Panc1 (cell line): ENCODE data around the gene ZNF346. TPM values are rescaled to one million over a fixed set of nuclear protein-coding genes. Genes with fewer than 3 reads are reported as not detected.

Source experiments
- ATAC-seq: fragments of 200-7000 bp; cut with Tn5 transposase; 2 replicates; pipeline ENCODE4 v1.9.1; 2020; ENCODE audit warnings: mild to moderate bottlenecking, moderate library complexity
- BruUV-seq: library from RNA; stranded (reverse); fragments of 400-500 nt; replicated peaks from 2 replicates; lab custom pipeline; 2021; lab: Mats Ljungman, UMichigan
- CTCF ChIA-PET: fragments of 300-600 bp; sonication (Branson Sonifier 250); formaldehyde crosslinking; loops from one replicate; lab custom pipeline; 2022; ENCODE audit warnings: antibody characterized with exemption; lab: Charles Lee
- POLR2A ChIA-PET: fragments of 300-600 bp; sonication (Branson Sonifier 250); formaldehyde crosslinking; loops from one replicate; lab custom pipeline; 2022; ENCODE audit warnings: antibody characterized with exemption; lab: Charles Lee
- DNase-seq: peaks from one replicate; pipeline ENCODE4 v3.0.0-alpha.2; 2010; ENCODE audit warnings: low read depth, low spot score
- H3K27ac ChIP-seq: 2 replicates; pipeline ENCODE4 v1.5.1; 2011; ENCODE audit warnings: mild to moderate bottlenecking, low read length, inconsistent platforms
- H3K27me3 ChIP-seq: fragments of 200-500 bp; sonication (Bioruptor generic); 2 replicates; pipeline ENCODE4 v1.6.0; 2014; ENCODE audit warnings: low read length, inconsistent platforms; ENCODE audit not compliant: control insufficient read depth, insufficient read depth
- H3K36me3 ChIP-seq: fragments of 200-500 bp; sonication (Bioruptor generic); 2 replicates; pipeline ENCODE4 v1.5.1; 2014; ENCODE audit warnings: inconsistent platforms, mild to moderate bottlenecking, low read length, moderate library complexity; ENCODE audit not compliant: control insufficient read depth, insufficient read depth
- H3K4me1 ChIP-seq: 2 replicates; pipeline ENCODE4 v1.5.1; 2011; ENCODE audit warnings: inconsistent platforms, mild to moderate bottlenecking, low read length, moderate library complexity; ENCODE audit not compliant: control insufficient read depth, insufficient read depth
- H3K4me3 ChIP-seq, 2 experiments: 2 replicates each; pipeline ENCODE4 v1.5.1; 2011 to 2012; ENCODE audit warnings: low read depth in 2 of 2, low read length in 2 of 2, mild to moderate bottlenecking in 2 of 2, inconsistent platforms in 1 of 2, moderate library complexity in 1 of 2
- H3K9me3 ChIP-seq: fragments of 200-500 bp; sonication (Bioruptor generic); 2 replicates; pipeline ENCODE4 v1.5.1; 2014; ENCODE audit warnings: low read depth, mild to moderate bottlenecking, inconsistent platforms, low read length, moderate library complexity; ENCODE audit not compliant: control insufficient read depth, insufficient read depth
- CTCF ChIP-seq: fragments of 450-650 bp; IDR thresholded peaks from 2 replicates; pipeline ENCODE4 v1.5.1; 2017; ENCODE audit warnings: mild to moderate bottlenecking
- POLR2AphosphoS5 ChIP-seq: IDR thresholded peaks from 2 replicates; pipeline ENCODE4 v1.6.1; 2012; ENCODE audit warnings: mild to moderate bottlenecking, low read depth, low read length, moderate library complexity
- REST ChIP-seq, 2 experiments: IDR thresholded peaks; 2 replicates each; pipeline ENCODE4 v1.6.1; 2011 to 2012; ENCODE audit warnings: low read depth in 2 of 2, control low read depth in 1 of 2, low read length in 1 of 2, mild to moderate bottlenecking in 1 of 2, moderate library complexity in 1 of 2; ENCODE audit not compliant: insufficient read depth in 1 of 2
- SIN3A ChIP-seq: IDR thresholded peaks from 2 replicates; pipeline ENCODE4 v1.6.1; 2012; ENCODE audit warnings: low read depth, mild to moderate bottlenecking, low read length, moderate library complexity, borderline replicate concordance; ENCODE audit not compliant: insufficient read depth
- TCF7L2 ChIP-seq: IDR thresholded peaks from 2 replicates; pipeline ENCODE4 v1.6.1; 2011; ENCODE audit warnings: mild to moderate bottlenecking, low read depth, low read length, inconsistent platforms
- in situ Hi-C: cut with HindIII; loops from 2 replicates; pipeline ENCODE4 v1.10.0; 2016; ENCODE audit warnings: low sequenced_read_pairs, low pct_unique_long_range_greater_than_20kb
- intact Hi-C: fragments of 100-400 bp; cut with micrococcal nuclease; formaldehyde crosslinking; loops from one replicate; pipeline ENCODE4 v1.10.0; 2022; ENCODE audit not compliant: unreplicated experiment
- total RNA-seq: library from RNA; stranded (reverse); gene quantifications from one replicate; pipeline ENCODE4 v1.2.1, GENCODE V29; 2021; ENCODE audit not compliant: unreplicated experiment

Gene ZNF346
- total RNA-seq, 1 experiment from 2014 or later: 21.3 TPM

GRCh38 chr5:177093082-177093712 is 70.7 kb downstream of the ZNF346 start:
- H3K4me1 ChIP-seq: peaks cover 4% of the 10 kb centered on the region; the same call in 1 of the 2 replicates
- H3K36me3 ChIP-seq: no peaks in the 10 kb centered on the region
- H3K27ac ChIP-seq: no peak overlapping the region
- intact Hi-C loops: no loop called here
- ChIA-PET POLR2A (no interaction called here), CTCF (no interaction called here)
- in situ Hi-C loops: no loop called here
- no peak overlapping the region for H3K4me3 ChIP-seq
- no peaks in the 10 kb centered on the region for H3K9me3 ChIP-seq
- DNase-seq: no peak
- TF ChIP-seq SIN3A (no peak), REST (IDR thresholded peaks at IDR 0.05; ENCODE audit: insufficient read depth in 1 of 2, low read depth in 2 of 2, low read length in 1 of 2) (no peak), POLR2AphosphoS5 (no peak), TCF7L2 (no peak), CTCF (no peak)
- ATAC-seq: no peak
- H3K27me3 ChIP-seq: no peaks in the 10 kb centered on the region
- no TSS peak for BruUV-seq

- BruUV-seq: no TSS peak
- Histone ChIP-seq H3K27ac (no peak overlapping the region), H3K4me1 (peaks cover 4% of the 10 kb centered on the region; the same call in 1 of the 2 replicates), H3K9me3 (no peaks in the 10 kb centered on the region), H3K36me3 (no peaks in the 10 kb centered on the region), H3K4me3 (no peak overlapping the region), H3K27me3 (no peaks in the 10 kb centered on the region)
- ChIA-PET CTCF (no interaction called here), POLR2A (no interaction called here)
- in situ Hi-C loops (no loop called here), intact Hi-C loops (no loop called here)
- DNase-seq (no peak), ATAC-seq (no peak)
- no peak for TF ChIP-seq CTCF
Observed at GRCh38 chr5:177093803-177094202, 71.3 kb downstream of the ZNF346 start.
